CD4-positive, alpha-beta T cell treated with Interleukin-2 at 100 ng/mL for 4 hours (primary cell): ENCODE measurements around the gene CYP24A1.
A peak's percentile ranks its signal among the peaks of the same experiment; 100 is the strongest.

Experiments
- DNase-seq: peaks from one replicate; pipeline ENCODE4 v3.0.0-alpha.2; 2020; ENCODE audit warnings: low spot score

CYP24A1 gene

DNA sequence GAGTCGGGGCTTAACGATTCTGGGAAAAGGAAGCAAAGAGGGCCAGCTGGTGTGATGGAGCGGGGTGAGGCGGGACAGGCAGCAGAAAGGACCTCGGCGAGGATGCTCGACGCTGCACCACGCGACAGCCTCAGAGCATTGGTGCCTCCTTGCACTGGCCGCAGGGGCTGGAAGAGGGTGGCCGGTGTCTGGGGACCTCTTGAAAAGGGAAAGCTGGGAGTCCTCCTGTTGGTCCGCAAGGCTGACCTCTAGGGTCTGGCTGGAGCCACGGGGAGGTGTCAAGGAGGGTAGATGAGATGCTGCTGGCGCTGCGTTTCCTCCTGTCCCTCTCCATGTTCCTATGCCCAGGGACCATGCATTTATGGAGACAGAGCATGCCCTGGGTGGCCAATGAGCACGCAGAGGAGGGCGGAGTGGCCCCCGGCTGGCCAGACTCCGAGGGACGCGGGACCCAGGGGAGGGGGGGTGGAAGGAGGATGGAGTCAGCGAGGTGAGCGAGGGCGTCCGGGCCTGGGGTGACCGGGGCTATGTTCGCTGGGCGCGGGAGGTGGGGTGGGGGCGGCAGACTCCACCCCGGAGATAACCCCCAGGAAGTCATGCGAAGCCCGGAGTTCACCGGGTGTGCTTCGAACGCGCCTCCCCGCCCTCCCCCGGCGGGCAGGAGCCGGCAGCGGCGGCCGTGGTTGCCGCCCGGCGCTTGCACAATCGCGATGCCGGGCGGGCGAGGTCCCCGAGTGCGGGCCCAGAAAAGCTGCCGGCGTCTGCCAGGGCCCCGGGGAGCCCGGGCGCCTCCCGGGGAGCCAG is at the start of gene CYP24A1:
TSS of gene CYP24A1 (minus strand) at position 334 of the 804 bp plus-strand sequence. CDS start 407 bp downstream, outside the sequence.
- no peak for DNase-seq

DNA sequence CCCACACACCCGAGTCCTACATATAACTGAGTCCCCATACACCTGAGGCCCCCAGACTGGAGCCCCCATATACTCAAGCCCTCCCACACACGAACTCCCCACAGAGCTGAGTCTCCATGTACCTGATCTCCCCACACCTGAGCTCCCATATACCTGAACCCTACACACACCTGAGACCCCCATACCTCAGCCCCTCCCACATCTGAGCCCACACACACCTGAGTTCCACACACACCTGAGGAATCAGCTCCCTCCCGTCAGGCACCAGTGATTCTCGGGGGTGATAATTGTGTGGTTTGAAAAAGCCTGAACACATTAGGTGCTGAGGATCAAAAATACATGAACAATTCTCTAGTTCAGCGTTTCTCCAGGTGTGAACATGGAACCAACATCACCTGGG is 49.5 kb upstream of the CYP24A1 start:
- no peak for DNase-seq

DNA sequence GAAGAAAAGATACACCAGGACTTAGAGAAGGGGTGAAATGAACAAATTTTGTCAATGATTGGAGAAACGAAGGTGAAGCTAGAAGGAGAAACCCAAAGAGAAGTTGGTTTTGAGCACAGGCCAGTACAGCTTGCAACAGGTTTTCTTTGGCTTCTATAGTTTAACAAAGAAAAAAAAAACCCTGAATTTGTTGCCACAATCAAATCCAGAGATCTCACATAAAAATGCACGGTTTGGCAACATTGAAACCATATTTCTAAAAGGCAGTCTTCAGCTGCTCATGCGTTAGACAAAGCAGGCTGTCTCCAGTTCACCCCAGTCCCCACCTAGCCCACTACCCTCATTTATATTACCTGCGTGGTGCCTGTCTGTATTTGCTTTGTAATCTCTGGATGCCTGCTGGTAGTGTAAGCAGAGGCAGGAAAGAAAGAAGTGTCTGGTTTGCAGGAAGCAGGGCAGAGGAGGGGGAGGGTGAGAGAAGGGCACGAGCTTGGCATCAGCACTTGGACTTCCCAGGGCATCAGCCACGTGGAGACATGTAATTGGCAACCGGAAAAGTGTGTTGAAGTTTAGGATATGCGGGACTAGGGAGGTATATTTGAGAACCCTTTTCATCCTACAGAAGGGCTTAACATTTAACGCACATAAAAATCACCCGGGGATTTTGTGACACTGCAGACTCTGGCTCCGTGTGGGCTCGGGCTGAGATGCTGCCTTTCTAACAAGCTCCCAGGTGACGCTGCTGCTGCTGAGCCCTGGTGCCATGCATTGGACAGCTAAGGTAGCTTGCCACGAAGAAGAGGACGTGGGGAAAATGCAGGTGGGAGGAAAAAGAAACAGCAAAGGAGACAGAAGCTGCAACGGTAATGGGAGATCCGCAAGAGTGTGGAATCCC is 48.5 kb upstream of the CYP24A1 start:
- no peak for DNase-seq

DNA sequence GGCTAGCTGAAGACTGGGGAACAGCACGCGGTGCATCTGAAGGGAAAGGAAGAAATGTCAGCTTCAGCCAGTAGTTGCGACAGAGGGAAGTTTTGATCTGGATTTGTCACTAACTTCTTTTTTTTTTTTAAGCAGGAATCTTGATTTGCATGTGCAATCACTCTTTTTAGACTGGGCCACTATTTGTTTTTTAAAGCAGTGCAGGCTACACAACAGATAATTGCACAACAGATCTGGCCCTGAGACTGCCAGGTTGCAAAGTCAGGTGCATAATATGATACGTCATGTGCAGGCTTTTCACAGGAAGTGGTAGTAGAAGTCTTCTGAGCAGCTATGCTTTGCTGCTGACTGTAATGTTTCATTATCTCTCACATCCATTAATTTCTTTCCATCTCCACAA is 47.6 kb upstream of the CYP24A1 start:
- DNase-seq = peak; percentile 13

DNA sequence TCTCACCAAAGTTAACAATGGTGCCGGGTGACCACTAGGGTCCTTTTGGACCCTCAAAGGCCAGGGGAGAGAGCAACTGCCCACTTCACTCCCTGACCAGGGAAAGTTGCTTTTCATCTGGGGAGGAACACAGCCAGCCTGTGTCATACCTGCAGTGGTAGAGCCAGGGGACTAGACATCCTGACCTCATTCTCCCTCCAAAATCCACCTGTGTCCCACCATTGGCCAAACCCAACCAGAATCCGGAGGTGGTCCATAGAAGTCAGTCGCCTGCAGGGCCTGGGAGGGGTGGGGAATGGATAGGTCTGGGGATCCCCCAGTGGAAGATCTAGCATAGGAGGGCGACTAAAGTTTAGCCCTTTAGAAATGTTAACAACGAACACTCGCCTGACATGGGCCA is 46.9 kb upstream of the CYP24A1 start:
- no peak for DNase-seq

DNA sequence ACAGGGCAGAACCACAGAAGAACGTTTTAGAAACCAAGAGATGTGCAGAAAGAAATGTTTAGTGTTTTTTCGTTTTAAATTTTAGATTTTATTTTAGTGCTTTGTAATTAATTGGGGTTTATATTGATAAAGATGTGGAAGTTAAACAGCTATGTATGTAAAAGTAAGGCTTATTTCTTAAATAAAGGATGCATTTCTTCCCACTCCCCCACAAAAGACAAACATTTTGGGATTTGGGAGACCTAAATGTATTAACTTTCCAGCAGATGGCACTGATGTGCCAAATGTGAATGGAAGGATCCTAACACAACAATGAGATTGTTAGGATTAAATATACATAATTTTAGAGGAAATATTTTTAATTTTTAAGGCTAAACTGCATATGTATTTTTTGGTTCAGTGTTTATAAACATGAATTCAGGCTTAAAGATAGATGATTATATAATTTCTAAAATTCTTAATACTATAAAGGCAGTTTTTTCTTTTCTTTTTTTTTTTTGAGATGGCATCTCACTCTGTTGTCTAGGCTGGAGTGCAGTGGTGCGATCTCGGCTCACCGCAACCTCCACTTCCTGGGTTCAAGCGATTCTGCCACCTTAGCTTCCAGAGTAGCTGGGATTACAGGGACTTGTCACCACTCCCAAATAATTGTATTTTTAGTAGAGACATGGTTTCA is 46.1 kb upstream of the CYP24A1 start:
- no peak for DNase-seq

DNA sequence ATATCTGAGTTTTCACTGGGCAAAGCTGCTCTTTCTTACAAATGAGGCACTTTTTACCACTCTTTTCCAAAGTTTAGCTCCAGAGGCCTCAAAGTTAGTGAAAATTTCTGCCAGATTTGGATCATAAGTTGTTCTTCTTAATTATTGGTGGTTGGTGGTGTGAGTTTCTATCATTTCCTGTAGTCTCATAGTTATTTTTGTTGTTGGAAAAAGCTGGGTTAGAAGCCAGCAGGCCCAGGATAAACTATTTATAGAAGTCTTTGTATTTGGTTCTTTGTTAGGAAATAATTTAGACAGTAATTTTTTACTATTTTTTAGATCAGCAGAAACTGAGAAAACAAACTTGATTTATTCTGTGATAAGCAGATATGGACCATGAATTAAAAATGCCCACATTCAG is 44.7 kb upstream of the CYP24A1 start:
- DNase-seq = no peak

DNA sequence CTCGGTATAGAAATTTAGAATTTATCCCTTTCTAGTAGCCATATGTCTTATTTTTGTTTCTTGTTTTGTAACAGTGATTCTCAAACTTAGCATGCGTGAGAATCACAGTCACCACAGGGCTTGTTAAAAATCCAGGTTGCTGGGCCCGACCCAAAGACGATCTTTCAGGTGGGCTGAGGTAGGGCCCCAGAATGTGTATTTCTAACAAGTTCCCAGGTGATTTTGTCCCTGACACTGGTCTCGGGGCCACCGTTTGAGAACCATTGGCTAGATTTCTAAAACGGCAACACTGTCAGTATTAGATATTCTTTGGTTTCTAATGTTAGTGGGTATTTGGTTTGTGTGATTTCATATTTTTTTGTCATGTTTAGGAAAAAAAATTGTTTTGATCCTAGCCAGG is 44.0 kb upstream of the CYP24A1 start:
- DNase-seq = no peak

DNA sequence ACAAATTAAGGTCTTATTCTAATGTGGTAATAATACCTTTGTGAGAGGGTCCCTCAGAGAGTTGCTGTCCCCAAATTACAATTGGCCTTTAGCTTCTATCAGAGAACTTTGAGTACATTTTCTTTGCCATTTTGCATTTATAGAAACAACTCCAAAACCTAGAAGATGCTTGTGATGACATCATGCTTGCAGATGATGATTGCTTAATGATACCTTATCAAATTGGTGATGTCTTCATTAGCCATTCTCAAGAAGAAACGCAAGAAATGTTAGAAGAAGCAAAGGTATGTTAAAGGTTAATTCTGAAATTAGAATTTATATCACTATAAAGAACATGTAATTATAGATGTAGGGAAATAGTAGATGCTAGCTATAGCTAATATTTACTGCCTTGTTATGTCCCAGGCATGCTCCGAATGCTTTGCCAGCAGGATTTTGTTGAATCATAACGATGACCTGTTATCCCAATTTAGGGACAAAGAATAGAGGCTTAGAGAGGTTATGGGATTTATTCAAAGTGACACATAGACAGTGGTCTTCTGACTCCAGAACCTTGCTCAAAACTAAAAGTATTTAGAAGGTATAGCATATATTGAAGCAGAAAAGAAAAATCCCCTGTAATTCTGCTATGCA is 41.5 kb upstream of the CYP24A1 start:
- no peak for DNase-seq

DNA sequence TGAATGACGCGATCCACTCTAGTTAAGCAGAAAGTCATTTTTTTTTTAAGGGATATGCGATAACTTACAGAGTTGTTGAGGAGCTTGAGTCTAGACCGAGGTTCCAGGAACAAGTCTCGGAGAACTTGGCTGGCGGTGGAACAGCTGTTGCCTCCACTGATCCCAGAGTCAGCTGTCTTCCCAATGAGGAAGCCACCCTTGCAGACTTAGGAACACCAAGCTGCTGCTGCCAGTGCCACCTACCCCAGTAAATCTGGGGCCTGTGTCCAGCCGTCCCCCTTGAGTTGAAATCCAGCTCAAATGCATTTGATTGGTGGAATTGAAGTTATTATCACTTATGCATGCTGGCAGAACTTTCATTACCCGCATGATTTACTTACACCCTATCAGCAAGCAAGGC is 40.8 kb upstream of the CYP24A1 start:
- no peak for DNase-seq

DNA sequence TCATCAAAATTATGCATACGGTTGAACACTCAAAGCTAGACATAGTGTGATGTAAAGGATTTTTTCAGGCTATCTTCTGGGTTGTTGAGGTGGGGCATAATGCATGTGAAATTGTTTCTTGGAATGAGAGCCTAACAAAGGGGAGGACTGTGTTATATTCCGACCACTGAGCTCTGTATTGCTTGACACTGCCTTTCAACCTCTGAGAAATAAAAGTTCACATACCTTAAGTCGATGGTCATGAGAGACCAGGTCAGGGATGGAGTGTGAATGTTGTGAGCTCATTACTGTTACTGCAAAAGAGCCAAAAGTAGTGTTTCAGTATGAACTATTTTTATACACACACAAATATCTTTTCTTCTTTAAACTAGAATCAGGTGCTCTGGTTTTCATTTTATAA is 39.1 kb upstream of the CYP24A1 start:
- DNase-seq = no peak

DNA sequence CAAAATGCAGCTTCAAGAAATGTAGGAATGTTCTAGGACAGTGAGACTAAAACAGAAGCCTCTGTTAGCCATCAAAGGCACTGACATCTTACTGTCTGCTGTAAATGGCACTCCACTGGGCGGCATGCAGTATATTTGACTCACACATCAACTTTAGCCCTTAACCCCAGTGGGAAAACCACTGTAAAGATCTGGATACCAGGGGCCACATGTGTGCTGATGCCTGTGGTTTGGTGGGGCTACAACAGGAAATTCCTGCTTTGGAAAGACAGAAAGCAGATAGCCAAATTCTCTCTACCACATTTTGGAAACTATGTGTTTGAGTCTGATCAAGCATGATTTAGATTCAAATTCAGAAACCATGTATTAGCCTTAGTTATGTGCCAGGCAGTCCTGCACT is 38.4 kb upstream of the CYP24A1 start:
- no peak for DNase-seq

DNA sequence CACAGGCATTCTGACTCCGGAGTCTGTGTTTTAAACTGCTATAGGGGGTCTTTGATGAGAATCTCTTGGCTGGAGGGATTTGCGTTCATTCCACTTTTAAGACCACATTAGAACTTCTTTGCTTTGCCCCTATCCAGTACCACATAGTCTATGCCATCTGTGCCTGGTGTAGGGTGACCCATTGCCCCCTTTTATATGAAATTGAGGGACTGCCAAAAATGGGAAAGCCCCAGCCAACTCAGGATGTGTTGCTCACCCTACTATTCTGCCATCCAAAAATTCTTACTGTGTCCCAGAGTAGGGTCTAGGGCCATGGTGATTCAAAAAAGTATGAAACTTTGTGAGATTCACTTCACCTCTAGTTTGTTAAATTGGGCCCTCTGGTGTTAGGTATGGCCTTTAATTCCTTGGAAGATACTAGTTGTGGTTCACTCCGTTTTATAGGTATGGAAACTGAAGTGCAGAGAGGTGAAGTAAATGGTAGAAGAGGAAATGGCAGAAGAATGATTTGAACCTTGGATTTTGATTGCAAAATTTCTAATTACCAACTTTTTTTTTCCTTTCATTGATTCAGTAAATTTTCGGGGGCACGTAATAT is 35.5 kb upstream of the CYP24A1 start:
- DNase-seq = no peak

DNA sequence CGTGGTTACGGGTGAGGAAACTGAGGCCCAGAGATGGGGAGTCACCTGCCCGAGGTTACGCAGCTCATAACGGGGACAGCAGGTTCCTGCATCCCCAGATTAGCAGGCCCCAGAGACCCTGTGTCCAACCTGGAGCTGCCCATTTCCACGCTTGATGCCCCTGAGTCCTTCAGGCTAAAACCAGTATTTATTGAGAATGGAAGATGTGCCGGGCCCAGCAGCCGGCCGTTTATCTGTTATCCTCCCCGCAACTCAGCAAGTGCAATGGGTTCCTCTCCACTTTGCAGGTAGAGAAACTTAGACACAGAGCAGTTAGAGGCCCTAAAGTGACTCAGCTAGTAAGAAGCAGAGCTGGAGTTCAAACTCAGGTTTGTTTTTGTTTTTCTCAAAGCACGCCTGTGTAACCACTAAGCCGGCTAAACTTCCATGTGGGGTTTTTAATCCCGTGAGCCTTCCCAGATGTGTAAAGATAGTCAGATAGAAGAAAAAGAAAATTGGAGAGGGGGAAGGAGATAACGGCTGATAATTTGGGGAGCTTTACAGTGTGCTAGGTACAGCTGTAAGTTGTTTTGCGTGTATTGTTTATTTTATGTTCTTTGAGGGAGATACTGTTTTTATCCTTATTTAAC is 34.9 kb upstream of the CYP24A1 start:
- peak; percentile 14 for DNase-seq

DNA sequence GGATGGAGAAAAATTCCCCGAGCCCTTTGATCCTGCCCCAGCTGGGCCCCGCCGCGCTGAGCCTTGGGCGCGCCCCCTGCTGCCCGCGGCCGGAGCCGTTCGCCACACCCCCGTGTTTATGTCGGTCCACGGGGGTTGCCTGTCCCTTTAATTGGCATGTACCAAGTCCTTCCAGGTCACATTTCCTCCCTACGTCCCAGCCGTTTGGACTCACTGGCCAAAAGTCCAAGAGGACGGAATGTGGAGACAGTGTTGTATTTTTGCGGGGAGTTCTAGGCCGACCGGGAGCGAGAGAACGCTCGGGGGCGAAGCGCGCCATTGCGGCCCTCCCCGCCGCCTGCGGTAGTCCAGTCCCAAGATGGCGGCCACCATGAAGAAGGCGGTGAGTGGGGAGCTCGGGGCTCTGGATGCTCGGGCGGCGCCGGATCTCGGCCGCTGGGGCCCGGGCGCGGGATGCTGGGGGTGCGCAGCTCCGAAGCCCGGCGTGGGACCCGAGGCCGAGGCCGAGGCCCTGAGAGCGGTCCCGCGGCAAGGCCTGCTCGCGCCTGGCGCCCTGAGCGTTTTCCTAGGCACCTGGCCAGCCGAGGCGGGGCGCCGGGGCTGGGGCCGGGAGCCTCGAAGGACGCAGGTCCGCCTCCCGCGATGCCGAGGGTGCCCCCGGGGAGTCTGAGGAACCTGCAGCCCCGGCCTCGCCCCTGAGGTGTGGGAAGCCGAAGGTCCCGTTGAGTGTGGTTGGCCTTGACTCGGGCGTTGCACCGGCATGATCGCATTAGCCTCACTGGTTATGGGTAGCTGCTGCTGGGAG is 34.2 kb upstream of the CYP24A1 start, which contains the start of gene PFDN4:
TSS of gene PFDN4 (plus strand) at position 345 of the 805 bp plus-strand sequence. CDS start at position 359, 14 bp downstream.
- peak; percentile 78 for DNase-seq

DNA sequence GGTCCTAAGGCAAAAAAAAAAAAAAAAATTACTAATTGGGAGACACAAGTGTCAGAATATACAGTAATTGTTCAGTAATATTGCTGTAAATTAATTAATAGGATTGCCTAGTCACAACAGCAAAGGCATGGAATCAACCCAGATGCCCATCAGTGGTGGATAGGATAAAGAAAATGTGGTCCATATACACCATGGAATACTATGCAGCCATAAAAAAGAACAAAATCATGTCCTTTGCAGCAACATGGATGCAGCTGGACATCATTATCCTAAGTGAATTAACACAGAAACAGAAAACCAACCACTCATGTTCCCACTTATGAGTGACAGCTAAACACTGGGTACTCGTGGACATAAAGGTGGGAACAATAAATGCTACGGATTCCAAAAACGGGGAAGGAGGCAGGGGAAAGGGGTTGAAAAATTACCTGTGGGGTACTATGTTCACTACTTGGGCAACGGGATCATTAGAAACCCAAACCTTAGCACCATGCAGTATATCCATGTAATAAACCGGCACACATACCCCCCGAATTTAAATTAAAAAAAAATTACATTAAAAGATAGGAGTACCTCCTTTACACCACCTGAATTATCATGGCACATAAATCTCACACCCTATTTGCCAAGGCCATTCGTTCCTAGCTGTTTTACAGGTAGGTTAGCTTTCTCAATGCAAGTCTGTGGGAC is 33.4 kb upstream of the CYP24A1 start:
- DNase-seq = no peak

DNA sequence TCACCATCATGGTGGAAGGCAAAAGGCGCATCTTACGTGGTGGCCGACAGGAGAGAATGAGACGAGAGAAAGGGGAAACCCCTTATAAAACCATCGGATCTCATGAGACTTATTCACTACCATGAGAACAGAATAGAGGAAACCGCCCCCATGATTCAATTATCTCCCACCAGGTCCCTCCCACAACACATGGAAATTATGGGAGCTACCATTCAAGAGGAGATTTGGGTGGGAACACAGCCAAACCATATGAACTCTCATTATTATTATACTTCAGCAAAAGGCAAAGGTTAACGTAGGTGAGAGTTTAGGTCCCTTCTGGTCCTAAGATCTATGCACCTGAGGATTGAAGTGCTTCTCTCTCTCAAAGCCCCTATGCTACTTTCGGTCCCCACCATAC is 31.7 kb upstream of the CYP24A1 start:
- DNase-seq = no peak

DNA sequence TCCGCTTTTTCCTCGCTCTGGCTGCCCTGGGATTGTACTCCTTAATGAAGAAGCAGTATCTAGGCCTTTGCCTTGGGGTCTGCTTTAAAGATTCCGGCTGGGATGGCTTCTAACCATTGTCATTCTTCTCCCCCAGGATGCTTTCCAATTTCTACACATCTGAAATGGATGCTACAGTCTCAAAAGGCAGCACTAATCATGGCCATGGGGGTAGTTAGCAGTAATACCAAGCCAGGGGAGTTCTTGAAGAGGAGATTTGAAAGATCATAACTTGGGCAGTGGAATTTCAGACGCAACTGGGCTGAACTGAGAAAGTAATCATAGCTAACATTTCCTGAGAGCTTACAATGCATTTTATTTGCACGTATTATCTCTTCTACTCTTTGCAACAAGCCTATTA is 30.7 kb upstream of the CYP24A1 start:
- no peak for DNase-seq

DNA sequence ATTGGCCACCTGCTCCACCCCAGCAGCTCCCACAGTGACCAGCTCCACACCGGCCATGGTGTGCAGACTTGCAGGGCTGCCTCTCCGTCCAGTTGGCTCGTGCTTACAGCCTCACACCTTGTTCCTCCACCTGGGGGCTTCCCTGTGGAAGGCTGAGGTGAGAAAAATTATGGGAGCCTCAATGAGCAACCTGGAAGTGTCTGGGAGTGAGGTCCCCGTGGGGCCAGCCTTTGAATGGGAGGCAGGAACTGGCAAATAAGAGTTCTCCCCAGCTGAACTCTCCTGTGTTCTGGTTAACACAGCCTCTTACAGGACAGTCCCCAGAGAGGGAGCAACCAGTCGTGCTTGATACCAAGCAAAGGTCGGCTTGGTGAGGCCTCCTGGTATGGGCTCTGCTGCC is 30.3 kb upstream of the CYP24A1 start:
- no peak for DNase-seq

DNA sequence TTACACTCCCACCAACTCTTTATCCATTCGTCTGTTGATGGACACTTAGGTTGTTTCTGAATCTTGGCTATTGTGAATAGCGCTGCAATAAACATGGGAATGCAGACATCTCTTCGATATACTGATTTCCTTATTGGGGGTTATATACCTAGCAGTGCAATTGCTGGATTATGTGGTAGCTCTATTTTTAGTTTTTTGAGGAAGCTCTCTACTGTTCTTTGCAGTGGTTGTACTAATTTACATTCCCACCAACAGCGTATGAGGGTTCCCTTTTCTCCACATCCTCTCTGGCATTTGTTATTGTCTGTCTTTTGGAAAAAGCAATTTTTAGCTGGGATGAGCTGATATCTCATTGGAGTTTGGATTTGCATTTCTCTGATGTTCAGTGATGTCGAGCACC is 29.5 kb upstream of the CYP24A1 start:
- DNase-seq = no peak
